GM21723 (cell line): ENCODE measurements around the gene ATG13.
"Not testable (repeated sequence)": the region's sequence is repeated elsewhere in the genome, so short reads cannot be mapped to it uniquely, and the experiment has no call there.

Source experiments
- ATAC-seq: cut with Tn5 transposase; IDR thresholded peaks from one replicate; pipeline ENCODE4 v1.9.1; 2021; ENCODE audit warnings: mild to moderate bottlenecking, moderate library complexity; ENCODE audit not compliant: unreplicated experiment

Gene ATG13

DNA sequence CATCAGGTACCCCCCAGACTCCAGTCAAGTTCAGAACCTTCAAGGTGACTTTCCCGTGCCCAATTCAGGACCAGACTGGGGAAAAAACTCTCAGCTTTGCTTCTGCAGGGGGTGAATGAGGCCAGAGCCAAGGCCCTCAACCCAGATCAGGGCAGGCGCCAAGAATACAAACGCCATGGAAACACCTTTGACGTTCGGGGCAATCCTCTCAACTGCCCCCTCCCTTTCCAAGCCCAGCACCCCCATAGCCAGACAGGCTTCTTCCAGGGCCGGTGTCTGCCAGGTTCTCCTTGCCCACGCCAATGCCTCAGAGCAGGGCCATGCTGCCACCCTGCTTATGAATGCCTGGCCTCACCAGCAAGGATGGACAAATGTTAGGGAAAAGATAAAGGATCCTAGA, 77.3 kb downstream of the ATG13 start:
- no peak for ATAC-seq

DNA sequence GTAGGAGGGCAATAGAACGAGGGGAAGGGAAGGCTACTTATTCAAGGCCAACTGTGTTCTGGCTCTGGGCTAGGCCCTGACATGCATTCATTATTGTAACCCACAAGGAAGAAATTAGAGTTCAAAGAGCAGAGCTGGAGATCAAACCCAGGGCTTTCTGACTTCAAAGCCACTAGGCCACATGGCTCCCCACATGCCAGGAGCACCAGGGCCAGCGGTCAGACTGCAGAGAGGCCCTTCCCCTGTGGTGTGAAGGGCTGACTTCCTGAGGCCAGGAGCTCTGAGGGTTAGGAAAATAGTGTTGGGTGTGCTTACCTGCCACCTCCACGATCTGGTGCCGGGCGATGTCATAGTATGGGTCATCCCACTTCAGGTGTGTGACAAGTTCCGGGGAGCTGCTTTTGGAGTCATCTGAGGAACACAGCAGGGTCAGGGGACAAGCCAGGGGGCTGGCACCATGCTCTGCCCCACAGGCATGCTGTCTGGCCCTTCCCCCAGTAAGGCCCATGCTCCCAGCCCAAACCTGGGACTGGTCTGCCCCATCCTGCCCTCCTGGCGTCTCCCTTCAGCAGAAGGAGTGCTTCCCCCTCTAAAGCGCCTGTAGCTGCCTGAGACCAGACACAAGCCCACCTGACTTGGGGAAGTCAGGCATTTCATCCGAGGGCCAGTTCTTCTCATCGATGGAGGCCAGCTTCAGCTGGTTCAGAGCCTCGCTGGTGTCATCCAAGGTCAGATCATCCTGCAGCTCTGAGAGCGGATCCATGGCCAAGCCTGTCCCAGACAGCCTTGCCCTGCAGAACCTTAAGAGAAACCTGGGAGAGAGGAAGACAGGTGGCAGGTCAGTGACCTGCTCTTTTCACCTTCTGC, 78.2 kb downstream of the ATG13 start:
- no peak for ATAC-seq

DNA sequence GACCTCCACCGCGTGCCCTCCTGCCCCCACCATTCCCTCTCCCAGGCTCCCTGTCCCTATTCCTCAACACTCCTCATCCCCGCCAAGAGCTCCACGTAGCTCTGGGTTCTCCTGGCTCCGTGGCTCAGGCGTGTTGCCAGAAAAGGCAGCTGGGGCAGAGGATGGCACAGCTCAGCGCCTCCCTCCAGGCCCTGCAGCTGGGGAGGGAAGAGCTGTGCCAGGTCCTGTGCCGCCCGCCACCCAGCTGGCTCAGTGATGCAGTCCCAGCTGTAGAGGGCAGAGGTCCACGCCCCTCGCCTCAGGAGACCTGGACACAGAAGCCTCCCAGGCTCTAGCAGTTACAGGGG, 78.8 kb downstream of the ATG13 start:
- ATAC-seq: no peak

DNA sequence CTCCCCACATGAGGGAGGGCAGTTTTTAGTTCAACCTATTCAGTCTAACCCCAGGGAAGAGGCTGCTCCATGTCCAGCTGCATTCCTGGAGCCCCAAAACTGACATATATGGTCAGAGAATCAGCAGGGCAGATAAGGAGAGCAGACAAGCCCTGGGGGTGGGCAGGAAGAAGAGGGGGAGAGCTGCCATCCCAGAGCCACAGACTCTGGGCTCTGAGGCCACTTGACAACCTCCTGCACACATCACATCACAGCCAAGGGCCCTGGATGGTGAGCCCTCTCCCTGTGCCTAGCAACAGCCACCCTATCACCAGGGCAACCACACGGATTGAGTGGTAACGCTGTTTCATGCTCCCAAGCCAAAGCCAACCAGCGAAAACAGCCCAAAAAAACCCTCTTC, 80.0 kb downstream of the ATG13 start:
- ATAC-seq: no peak

DNA sequence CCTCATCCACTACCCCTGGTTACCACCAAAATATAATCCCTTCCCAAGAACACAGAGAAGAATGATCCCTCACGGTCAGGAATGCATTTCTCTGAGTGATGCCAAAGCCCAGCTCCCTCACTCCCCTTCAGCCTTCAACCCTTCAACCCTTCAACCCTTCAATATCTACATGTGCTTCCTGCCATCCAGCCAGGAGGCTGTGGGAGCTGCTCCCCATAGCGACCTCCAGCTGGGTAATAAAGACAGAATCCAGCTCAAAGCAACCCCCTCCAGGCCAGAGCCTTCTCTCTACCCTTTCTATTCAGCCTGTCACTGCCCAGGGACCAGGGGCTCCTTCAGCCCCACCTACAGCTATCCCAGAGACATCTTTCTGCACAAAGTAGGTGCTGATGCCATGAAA, 80.4 kb downstream of the ATG13 start:
- ATAC-seq: no peak

DNA sequence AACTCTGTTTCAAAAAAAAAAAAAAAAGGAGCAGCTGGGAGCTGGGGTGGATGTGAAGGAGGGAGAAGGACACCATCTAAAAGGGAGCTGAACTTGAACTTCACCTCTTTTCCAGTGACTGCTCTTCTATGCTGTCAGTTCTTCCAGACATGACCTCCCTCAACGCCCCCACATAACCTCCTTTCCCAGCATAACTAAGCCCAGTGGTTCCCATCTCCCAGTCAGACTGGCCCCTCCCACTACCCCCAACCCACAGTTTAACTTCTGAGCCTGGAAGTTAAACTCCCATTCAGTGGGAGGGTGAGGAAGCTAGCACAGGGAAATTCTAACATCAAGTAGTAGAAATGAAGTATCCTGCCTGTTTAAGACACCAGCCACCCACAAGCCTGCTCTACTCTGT, 81.2 kb downstream of the ATG13 start:
- ATAC-seq: no peak

DNA sequence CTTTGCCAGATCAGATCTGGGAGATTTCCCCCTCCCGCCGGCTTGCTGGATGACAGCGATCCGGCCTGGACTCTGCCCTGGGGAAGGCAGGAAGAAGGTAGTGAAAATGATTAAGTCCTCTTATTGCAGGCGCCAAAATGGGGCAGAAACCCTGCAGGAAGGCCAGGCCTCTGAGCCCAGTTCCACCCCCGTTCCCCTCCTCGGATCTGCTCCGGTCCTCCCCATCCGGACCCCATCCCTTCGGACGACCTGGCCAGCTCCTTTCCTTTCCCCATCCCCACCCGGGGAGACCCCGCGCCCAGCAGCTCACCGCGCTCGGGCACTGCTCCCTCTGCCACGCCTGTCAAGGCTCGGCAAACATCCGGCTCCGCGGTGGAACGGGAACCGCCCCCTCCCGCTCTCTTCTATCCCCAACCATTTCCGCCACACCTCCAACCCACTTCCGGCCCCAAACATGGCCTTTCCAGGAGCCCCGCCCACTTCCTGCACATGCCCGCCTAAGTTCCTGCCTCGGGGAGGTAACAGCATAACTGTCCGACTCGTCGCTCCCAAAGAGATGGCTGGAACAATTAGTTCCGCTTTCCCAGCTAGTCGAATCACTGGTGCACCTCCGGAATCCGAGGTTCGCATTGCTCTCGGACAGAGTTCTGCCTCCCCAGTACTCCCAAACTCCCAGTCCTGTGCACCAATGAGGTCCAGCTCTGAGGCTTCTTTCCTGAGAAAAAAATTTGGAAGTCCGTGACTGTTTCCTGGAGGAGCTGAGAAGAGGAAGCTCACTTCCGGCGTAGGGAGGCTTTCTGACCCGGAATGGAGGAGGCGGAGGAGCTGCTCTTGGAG, 83.1 kb downstream of the ATG13 start, which contains the start of the genes ARHGAP1 and ZNF408:
Gene ARHGAP1 (minus strand): TSS at position 379 of the 837 bp plus-strand sequence. CDS start 4,512 bp downstream, outside the sequence.
Gene ZNF408 (plus strand): TSS at position 791 of the 837 bp plus-strand sequence. CDS start 17 bp downstream, at position 808.
- peak; percentile 85 for ATAC-seq

DNA sequence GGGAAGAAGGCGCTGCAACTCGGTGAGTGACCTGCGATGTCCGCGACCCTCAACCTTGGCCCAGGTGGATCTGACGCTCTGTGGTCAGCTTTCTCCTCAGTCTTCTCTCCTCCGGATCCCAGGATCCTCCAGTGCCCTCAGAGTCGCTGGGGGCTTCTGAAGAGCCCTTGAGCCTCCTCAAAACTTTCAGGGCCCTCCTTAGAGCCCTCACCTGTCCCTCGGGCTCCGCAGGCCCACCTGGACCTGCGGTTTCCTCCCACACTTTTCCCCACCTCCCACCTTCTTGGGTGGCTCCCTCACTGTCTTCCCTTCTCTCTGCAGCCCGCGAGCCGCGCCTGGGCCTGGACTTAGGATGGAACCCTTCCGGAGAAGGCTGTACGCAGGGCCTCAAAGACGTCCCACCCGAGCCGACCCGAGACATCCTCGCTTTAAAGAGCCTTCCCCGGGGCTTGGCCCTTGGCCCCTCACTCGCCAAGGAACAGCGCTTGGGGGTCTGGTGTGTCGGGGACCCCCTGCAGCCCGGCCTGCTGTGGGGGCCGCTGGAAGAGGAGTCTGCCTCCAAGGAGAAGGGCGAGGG, 83.8 kb downstream of the ATG13 start:
- no peak for ATAC-seq

DNA sequence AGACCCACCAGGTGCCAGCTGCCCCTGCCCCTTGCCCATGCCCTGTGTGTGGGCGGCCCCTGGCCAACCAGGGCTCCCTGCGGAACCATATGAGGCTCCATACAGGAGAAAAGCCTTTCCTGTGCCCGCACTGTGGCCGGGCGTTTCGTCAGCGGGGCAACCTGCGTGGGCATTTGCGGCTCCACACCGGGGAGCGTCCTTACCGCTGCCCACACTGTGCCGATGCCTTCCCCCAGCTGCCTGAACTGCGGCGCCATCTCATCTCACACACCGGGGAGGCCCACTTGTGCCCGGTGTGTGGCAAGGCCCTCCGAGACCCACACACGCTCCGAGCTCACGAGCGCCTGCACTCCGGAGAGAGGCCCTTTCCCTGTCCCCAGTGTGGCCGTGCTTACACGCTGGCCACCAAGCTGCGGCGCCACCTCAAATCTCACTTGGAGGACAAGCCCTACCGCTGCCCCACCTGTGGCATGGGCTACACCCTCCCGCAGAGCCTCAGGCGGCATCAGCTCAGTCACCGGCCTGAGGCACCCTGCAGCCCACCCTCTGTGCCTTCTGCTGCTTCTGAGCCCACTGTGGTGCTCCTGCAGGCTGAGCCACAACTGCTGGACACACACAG, 87.8 kb downstream of the ATG13 start:
- no peak for ATAC-seq

DNA sequence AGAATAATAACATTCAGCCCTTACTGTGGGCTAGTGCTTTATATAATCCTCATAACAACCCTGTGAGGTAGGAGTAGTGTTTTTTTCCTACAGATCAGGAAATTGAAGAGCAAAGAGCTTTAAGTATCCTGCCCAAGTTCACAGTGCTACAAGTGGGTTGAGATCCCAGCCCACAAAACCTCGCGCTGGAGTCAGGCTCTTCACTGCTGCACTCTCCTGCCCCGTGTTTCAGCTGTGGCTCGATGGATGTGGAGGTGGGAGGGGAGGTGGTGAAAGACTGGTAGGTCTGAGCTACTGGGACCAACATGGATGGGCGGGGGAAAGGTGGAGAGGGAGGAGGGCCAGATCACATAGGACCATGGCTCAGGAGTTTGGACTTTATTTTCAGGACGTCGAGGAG, 89.5 kb downstream of the ATG13 start:
- ATAC-seq: no peak

DNA sequence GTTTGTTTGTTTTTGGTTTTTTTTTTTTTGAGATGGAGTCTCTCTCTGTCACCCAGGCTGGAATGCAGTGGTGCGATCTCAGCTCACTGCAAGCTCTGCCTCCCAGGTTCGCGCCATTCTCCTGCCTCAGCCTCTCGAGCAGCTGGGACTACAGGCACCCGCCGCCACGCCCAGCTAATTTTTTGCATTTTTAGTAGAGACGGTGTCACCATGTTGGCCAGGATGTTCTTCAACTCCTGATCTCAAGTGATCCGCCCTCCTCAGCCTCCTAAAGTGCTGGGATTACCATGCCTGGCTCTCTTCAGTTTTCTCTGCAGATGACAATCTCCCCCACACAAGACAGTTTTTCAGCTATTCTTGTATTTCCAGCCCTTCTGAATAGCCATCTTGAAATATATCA, 92.0 kb downstream of the ATG13 start:
- ATAC-seq: not testable (repeated sequence)

DNA sequence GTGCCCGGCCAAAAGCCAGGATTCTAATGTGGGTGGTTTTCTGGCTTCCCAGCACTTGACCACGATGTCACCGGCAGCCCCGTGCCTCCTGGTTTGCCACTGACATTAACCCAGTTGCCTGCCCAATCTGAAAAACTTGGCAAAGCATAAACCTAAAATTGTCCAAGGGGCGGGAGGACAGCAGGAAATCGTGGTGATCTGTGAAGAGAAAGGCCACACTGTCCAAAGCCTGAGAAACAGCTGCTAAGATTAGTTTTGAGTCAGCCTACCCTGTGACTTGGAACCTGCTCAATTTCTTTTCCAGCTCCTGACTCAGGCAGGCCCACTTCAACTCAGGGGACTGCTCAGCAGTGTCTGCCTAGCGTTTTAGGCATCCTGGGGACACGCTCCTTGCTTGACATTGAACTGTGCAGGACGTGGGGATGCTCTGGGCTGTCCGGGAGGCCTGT, 93.5 kb downstream of the ATG13 start:
- no peak for ATAC-seq

DNA sequence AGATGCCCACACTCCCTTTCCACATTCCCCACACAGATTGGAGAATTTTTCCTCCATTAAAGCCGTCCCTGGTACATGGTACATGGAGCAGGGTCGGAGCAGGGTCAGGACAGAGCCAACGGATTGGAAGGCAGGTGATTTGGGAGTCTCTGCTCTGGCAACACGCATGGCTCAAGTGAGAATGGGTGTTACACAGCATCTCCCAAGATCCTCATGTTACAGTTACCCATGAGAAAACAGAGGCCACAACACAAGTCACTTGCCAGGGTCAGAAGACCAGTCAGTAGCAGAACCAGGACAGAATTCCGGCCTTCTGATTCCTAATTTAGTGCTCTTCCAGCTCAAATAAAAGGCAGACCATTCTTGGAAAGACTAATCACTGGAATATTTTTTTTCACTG, 94.0 kb downstream of the ATG13 start:
- ATAC-seq: no peak

DNA sequence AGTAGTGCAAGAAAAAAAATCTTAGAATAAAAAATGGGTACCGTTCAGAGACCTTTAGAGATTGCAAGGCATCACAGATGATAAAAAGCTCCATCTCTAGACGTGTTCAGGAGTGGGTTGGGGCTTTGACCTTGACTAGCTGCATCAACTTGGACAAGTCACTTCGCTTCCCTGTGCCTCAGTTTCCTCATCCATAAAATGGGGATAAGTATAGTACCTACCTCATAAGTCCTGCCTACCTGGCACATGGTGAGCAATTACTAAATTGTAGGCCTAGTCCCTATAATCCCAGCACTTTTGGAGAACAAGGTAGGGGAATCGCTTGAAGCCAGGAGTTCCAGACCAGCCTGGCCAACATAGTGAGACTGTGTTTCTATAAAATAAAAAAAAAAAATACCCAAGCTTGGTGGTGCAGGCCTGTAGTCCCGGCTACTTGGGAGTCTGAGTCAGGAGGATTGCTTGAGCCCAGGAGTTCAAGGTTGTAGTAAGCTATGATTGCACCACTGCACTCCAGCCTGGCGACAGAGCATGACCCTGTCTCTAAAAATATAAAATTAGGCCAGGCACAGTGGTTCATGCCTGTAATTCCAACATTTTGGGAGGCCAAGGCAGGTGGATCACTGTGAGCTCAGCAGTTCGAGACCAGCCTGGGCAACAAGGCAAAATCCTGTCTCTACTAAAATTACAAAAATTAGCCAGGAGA, 95.7 kb downstream of the ATG13 start:
- ATAC-seq: no peak

DNA sequence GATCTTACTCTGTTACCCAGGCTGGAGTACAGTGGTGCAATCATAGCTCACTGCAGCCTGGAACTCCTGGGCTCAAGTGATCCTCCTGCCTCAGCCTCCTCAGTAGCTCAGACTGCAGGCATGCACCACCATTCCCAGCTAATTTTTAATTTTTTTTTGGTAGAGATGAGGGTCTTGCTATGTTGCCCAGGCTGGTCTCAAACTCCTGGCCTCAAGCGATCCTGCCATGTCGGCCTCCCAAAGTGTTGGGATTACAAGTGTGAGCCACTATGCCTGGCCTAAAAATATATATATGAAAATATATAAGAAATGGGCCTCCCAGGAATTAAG, 100.4 kb downstream of the ATG13 start:
- not testable (repeated sequence) for ATAC-seq

DNA sequence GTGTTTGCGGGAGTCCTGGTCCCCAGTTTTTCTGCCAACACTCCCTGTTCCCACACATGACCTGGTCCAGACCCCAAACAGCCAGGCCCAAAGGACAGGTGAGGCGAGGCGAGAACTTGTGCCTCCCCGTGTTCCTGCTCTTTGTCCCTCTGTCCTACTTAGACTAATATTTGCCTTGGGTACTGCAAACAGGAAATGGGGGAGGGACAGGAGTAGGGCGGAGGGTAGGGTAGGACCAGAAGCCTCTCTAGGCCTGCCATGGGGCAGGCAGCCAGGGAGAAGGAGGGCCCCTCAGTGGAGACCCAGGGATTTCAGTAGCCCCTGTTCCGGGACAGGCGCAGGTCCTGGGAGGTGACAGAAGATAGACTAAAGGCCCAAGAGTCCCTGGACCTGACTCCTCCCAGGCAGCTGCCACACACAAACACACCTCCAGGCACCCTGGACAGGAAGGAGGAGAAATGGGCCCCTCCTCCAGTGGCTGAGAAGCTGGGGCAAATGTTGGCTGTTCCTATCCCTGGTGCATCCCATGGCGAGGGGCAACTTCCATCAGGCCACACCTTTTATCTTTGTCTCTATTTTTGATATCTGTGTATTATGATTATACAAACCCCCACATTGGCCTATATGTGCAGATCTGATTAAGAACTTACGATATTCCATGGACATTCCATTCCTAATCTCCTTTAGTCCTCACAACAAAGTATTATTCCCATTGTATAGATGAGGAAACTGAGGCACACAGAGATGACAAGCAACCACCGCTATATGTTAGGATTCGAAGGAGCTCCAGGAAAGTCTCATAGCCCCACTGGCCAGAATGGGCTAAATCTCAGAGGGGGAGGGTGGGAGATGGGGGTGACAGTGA, 101.0 kb downstream of the ATG13 start:
- ATAC-seq: no peak

DNA sequence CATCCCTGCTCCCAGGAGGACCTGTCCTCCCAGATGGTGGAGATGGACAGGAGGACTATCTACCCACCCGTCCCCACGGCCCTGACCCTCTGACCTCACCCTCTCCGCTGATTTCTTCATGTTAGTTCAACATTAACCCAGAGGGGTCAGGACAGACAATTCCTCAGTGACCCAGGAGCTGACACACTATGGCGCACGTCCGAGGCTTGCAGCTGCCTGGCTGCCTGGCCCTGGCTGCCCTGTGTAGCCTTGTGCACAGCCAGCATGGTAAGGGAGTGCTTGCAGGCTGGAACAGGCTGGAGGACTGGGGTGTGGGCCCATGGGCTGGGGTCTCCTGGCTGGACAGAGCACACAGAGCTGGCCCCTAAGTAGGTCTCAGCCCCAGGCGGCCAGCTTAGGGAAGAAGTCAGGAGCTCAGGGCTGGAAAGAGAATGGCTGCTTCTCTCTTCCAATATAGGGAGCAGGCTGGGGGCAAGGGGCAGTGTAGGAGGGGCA, 101.7 kb downstream of the ATG13 start, which contains the start of gene F2:
Gene F2 (plus strand): TSS at position 166 of the 495 bp plus-strand sequence. CDS start 23 bp downstream, at position 189.
- ATAC-seq: no peak

DNA sequence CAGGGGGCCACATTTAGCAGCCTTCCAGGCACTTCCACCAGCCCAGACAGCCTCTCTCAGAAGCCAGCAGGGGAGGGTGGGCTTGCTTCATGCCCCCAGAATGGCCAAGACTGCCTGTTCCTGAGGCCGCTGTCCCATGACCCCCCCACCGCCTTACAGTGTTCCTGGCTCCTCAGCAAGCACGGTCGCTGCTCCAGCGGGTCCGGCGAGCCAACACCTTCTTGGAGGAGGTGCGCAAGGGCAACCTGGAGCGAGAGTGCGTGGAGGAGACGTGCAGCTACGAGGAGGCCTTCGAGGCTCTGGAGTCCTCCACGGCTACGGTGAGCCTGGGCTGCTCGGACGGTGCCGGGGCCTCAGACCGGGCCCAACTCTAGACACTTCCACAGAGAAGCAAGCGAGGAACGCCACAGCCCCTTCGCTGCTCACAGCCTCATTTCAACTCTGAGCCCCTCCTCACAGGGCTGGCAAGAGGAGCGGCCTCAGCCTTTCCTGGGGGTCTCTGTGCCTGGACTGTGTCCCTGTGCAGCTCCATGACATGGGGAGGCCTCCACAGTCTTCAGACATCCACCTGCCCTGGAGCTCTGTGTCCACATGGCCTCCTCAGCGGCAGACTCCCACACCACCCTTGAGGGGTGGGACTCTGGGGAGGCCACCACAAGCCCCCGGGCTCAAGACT, 102.3 kb downstream of the ATG13 start:
- ATAC-seq: no peak

DNA sequence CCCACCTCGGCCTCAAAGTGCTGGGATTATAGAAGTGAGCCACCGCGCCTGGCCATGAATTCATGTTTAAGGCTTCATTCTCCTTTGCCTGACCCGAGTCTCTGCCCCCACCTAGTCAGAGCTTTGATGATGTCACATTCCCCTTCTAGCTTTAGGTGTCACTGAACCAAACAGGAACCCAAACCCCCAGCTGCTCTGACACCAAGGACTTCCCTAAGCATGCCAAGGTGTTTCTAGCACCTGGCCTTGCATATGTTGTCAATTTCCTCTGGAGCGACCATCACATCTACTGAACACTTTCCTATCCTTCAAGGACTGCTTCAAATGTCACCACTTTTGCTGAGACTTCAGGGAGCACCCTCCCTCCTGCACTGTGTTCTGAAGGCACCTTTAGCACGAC, 103.9 kb downstream of the ATG13 start:
- ATAC-seq: no peak
